C4-2B (cell line): Measurements from ENCODE around the gene MTERF1.

Experiments
- H3K27ac ChIP-seq: fragments of 450-650 bp; 2 replicates; pipeline ENCODE4 v1.5.1; 2017
- ZFX ChIP-seq: fragments of 450-650 bp; IDR thresholded peaks from 2 replicates; pipeline ENCODE4 v1.6.1; 2017
- TF ChIP-seq, protein P1 (sequence below): fragments of 450-650 bp; conservative IDR thresholded peaks from 2 replicates; pipeline ENCODE4 v1.5.1; 2017; ENCODE audit warnings: mild to moderate bottlenecking

Gene MTERF1

DNA sequence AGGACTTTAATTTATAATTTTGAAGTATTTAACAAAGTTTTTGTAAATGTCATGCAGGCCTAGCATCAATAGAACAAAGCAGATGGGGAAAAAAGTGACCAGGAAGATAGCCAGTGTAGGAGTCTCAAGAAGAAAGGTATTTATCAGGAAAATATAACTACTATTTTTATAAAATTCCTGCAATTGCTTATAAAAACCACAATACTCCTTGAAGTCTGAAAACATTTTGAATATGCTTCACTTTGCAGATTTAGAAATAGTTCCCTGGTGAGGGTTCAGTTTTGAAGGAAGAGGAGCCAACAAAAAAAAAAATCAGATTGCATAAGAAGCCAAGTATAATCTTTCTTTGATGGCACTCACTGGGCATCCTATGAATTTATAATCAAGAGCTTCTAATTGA lies 34.1 kb downstream of the MTERF1 start:
- TF ChIP-seq, protein P1, sequence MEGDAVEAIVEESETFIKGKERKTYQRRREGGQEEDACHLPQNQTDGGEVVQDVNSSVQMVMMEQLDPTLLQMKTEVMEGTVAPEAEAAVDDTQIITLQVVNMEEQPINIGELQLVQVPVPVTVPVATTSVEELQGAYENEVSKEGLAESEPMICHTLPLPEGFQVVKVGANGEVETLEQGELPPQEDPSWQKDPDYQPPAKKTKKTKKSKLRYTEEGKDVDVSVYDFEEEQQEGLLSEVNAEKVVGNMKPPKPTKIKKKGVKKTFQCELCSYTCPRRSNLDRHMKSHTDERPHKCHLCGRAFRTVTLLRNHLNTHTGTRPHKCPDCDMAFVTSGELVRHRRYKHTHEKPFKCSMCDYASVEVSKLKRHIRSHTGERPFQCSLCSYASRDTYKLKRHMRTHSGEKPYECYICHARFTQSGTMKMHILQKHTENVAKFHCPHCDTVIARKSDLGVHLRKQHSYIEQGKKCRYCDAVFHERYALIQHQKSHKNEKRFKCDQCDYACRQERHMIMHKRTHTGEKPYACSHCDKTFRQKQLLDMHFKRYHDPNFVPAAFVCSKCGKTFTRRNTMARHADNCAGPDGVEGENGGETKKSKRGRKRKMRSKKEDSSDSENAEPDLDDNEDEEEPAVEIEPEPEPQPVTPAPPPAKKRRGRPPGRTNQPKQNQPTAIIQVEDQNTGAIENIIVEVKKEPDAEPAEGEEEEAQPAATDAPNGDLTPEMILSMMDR: no peak
- TF ChIP-seq ZFX: no peak
- H3K27ac ChIP-seq: no peak overlapping the region

DNA sequence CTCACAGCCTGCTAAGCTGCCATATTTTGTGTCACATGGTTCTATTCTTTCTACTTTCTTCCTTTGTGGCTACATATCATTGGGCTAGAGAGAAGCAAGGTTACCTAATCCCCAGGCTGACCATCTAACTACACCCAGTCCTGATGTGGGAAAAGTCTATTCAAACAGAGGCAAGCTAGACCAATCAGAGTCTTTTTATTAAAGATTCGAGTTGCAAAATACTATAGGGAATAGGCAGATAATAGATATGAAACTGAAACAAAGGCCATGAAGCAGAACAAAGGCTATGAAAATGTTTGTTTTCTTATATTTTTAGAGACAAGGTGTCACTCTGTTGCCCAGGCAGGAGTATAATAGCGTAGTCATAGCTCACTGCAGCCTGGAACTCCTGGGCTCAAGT lies 36.7 kb downstream of the MTERF1 start:
- TF ChIP-seq, protein P1: no peak
- no peak for TF ChIP-seq ZFX
- no peak overlapping the region for H3K27ac ChIP-seq

DNA sequence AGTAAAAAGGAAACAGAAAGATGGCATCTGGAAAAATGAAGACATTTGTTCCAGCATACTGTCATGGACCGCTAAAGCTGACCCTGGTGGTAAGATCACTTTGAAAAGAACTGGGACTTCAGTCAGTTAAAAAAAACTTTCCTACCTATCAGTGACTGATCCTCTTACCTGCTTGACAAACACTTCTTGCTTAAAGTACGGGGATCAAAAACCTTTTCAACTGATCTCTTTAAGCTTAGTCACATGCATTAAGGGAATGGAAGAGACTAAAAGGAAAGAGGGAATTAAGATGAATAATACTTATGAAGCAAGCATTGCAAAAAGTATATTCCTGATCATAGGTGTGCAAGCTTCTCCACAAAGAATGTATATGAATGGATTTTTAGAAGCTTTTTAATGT lies 42.1 kb downstream of the MTERF1 start:
- H3K27ac ChIP-seq: no peak overlapping the region
- TF ChIP-seq ZFX: no peak
- TF ChIP-seq, protein P1: no peak

DNA sequence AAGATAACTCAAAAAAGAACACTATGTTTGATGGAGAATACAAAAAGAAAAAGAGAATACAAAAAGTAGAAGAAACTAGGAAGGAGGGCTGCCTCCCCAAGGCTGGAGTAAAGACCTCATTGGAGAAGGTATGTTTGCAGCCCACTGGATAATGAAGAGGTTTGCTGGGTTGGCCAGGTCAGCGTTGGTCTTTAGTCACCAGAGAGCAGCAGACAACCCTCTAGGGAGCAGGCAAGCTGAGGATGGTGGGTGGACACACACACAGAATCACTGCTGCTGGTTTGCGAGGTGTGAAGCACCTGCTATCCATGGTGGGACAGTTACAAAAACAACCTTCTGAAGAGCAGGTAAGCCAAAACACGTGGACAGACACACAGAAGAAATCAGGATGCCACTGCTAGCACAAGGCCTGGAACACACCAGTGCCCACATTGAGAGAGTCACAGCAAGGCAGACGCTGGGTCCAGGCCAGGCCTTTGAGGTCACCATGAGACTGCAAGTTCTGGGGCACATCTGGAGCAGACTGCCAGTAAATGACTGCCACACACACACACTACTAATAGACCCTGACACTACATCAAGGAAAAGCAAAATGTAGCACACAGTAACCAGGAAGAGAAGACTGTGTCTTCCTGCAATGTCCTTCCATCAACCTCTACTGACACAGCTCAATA lies 43.0 kb downstream of the MTERF1 start:
- H3K27ac ChIP-seq: no peak overlapping the region
- TF ChIP-seq, protein P1: no peak

DNA sequence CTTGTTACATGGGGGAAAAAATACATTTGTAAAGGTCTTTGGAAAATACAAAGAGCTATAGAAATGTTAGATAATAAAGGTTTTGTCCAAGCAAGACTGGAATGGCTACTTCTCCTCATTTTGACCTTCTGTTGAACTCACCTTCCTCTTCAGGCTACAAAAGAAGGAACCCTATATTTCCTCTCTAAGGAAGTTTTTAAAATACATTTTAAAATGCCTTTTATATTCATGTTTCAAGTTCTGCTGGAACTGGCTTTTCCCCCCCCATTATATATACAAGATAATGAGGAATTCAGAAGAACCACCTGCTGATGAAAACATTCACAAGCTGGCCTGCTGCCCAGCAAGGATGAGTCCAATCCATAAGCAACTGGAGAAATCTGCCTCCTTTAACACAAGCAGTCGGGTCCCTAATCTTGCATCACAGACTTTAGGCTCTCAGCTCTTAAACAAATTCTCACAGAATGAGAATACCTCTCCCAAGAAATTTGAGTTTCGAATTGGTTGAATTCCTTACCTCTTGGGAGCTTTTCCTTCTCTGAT lies 44.6 kb downstream of the MTERF1 start:
- TF ChIP-seq, protein P1: no peak
- TF ChIP-seq ZFX: no peak
- H3K27ac ChIP-seq: no peak overlapping the region

DNA sequence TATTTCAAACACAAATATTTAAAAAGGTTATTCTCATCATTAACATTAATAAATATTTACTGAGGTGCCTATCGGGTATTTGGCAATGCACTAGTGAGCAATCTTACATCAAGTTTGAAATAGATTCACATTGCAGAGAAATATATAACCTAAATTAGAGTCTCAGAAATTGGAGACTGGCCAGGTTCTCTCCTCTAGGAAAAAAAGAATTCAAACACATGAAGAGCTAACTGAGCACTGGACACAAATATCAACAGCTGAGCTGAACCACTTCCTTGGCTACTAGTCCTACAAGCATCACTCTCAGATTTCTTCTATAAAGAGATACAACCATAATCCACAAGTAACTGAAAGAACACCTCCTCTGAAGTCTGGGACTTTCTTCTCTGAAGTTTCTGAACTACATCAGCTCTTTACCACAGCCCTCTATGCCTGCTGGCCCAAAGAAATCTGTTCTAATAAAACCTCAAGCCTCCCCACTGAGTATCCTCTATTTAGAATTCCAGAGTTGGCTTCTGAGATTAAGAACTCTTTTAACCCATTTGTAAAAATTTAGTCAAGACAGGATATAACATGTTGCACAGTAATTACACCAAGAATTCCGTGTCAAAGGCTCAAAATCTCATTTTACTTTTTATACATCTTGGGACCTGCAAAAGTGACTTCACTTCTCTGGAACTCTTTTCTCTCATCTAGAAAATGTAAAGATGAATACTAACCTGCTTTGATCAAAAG lies 45.2 kb downstream of the MTERF1 start:
- no peak for TF ChIP-seq ZFX
- TF ChIP-seq, protein P1: no peak
- H3K27ac ChIP-seq: no peak overlapping the region

DNA sequence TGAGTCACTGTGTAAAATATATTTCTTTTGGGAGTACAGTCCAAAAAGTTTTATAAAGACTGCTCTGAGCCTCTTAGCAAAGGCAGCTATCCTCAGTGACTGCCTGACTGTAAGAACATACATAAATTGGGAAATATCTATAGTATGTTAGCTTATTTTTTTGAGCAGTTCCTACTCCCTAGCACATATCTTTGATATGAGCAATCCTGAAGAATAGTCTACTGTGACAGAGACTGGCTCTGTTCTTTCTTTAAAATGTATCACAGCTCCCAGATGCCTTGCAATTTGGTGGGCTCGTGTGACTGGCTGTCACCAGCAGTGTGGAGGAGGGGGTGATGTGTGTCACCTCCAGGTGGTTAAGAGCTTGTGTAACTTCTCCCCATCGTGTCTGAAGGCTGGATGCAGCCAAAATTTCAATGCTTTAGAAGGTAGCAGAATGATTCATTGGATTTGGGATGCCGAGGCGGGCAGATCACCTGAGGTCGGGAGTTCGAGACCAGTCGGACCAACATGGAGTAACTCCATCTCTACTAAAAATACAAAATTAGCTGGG lies 47.9 kb downstream of the MTERF1 start:
- TF ChIP-seq, protein P1: no peak
- no peak for TF ChIP-seq ZFX
- H3K27ac ChIP-seq: no peak overlapping the region
